Measurements from ENCODE around the gene MIAT.

MIAT gene

DNA sequence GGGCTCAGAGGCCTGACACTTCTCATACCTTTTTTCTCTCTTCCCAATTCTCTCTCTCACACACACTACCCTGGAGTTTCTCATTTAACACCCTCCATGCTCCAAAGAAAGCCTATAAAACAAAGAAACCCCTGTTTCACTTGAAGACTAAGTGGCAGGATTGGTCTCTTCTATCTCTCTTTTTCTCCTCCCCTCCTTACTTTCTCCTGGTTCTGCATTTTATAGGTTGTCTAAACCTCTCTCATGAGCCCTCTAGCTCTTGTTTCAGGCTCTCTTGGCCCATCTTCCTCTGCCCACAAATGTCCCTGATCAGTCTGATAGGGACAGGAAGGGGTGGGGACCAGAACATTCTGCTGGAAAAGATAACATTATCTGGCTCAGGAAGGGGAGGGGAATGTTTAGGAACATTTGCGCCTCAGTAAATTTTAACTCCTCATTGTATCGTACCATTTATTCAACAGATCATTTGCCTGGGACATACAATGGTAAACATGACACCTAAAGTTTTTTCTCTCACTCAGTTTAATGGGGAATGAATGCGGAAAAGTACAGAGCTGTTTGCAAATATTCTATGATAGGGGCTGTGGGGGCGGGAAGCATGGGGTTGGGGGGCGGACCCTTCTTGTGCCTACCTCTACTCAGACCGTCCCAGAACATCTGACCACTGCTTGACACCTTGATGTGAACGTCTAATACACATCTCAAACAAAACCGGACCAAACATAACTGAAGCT, 24.8 kb upstream of the MIAT start:
- no peak for DNase-seq

DNA sequence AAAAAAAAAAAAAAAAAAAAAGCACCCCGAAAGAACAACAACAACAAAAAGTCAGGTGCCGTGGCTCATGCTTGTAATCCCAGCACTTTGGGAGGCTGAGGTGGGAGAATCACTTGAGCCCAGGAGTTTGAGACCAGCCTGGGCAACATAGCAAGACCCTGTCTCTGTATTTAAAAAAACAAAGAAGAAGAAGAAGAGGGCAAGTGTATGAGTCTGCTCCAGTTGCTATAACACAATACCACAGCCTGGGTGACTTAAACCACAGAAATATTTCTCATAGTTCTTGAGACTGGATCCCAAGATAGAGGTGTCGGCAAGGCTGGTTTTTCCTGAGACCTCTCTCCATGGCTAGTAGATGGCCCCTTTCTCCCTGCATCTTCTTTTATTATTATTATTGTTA, 23.2 kb upstream of the MIAT start:
- DNase-seq, result no peak

DNA sequence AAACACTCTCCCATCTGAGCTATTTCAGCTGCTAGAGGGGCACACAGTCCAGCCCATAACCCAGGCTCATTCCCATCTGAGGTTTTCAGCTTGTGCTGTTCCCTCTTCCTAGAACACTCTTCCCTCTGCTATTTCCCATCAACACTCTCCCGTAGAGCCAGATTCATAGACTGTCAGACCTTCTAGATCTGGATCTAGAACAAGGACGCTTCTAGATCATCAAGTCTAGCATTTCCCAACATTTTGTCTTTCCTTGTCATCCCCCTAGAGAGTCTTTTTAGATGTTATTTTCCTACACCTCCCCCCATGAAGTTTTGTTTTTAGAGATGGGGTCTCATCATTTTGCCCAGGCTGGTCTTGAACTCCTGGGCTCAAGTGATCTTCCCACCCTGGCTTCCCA, 22.3 kb upstream of the MIAT start:
- no peak for DNase-seq

DNA sequence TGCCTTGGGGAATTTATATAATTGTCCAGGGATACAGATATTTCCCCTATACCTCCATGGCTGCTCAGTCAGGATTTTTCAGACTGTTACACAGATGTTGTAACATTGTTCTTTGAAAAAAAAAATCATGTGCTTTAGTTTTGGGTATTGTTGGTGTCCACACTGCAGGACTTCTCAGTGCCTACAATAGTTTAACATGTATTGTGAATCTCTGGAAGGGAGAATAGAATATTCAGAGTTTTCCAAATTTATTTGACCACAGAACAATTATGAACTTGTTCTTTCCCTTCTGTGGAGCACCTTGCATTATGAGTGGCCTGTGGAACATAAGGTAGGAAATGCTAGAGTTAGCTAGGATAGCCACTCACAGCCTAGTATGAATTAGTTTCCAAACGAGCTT, 21.1 kb upstream of the MIAT start:
- no peak for DNase-seq

DNA sequence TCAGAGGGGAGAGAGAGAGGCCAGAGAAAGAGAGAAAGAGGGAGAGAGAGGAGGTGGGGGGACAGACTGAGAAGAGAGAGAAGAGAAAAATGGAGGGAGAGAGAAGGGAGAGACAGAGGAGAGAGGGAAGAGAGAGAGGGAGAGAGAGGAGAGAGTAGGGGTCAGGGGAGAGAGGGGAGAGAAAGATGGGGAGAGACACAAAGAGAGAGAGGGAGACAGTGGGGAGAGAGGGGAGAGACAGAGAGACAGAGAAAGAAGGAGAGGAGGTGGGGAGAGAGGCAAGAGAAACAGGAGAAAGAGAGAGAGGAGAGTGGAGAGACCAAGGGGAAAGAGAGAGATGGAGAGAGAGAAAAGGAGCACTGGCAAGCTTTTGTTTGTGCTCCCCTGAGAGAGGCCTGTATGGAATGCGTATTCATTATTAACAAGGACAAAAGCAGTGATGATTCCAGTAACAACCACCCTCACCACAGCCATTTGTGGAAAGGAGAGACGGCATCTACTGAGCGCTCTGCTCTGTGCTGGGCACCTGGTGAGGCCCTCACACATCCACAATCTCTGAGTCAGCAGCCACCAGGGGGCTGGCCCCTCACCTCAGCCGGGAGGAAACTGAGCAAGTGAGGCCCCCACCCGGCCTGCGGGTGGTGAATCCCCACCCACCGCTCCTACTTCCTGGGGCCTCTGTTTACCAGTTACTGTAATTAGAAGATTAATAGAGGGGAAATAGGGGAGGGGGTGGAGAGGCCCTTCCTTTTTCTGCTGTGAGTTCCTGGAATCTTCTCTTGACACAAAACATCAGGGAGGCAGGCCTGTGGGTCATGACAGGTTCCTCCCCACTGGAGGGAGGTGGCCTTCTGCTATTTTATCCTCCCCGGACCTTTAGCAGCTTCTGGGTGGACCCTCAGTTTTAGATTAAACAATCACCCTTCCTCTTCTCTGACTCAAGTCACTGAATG, 14.6 kb upstream of the MIAT start:
- no peak for DNase-seq

DNA sequence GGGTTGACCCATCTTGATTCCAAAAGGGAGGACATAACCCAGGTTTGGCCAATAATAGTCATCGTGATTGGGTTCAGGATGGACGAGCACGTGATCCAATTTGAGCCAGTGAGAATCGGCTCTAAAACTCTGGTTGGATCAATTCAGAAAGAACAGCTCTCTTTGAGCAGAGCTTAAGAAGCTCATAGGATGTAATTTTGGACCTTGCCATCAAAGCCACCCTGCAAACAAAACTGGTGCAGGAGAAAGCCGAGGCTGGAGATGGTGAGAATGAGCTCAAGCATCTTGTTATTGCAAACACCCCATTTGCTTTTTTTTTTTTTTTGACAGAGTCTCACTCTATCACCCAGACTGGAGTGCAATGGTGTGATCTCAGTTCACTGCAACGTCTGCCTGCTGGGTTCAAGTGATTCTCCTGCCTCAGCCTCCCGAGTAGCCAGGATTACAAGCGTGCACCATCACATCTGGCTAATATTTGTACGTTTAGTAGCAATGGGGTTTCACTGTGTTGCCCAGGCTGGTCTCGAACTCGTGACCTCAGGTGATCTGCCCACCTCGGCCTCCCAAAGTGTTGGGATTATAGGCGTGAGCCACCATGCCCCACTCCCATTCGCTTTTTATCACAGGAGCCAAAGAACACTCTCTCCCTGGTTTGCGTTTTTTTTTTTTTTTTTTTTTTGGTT, 13.8 kb upstream of the MIAT start:
- DNase-seq, result no peak

DNA sequence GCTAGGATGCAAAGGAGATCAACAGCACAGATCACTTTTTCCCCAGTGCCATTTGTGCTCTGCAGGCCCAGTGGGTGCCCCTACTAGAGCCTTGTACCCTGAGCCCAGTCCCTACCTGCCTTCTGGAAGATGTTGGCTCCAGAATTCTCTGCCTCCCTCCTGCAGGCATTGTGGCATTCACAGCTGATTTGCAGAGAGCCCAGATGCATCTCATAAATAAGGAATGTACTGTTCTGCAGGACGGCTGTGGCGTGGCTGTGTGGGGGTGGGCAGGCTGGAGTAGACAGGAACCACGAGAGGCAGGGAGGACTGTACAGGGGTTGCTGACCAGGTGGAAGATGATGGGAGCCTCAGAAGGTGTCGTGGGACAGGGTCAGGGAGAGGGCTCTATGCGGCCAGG, 11.2 kb upstream of the MIAT start:
- DNase-seq, result no peak

DNA sequence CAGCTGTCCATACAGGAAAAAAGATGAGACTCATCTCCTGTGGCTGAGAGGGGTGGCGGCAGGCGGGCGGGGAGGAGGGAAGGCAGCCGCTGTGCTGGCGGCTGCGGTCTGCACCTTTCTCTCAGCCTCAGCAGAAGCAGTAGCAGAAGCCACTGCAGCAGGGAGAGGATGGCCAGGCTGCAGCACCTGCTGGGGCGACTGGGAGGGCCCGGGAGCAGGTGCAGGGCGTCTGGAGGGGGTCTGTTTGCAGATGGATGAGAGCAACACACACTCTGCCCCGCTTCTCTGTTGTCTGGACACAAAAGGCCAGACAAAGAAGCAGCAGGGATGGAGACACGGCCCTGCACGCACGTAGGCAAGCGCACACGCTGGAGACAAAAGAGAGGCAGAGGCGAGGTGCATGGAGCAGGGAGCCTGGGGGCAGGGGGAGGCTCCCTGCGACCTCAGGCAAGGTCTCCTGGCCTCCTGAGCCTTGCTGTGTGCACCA, 9.3 kb upstream of the MIAT start:
- no peak for DNase-seq

DNA sequence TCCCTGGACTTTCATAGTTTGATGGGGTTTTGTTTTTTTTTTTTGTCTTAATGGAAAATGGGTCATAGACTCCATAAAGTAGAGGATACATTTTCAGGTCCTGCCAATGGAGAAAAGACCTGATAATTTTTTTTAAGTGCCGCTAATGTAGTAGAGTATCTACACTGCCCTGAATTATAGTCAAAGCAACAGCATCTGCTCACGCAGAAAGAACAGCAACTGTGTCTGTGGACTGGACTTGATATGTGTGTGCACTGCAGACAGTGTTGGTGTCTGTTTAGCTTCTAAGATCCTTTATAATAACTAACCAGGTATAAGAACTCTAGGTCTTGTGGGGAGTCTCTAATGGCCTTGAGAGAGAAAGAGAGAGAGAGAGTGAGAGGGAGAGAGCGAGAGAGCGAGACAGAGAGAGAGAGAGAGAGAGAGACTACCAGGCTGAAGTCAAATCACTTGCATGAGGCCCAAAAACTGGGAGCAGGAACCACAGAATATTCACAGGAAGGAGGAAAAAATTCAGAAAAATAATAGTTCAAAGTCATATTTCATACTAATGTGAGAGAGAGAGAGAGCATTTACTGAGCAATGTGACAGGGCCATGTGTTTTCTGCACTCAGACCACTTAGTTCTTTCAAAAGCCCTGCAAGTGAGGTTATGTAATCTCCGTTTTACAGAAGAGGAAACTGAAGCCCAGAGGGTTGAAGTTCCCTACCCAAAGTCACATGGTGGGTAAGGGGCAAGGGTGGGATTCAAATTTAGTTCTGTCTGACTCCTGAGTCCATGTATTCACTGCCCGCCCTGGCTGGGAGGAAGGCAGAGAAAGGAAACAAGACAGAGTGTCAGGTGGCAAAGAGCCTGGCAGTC, 8.6 kb upstream of the MIAT start:
- DNase-seq, result no peak

DNA sequence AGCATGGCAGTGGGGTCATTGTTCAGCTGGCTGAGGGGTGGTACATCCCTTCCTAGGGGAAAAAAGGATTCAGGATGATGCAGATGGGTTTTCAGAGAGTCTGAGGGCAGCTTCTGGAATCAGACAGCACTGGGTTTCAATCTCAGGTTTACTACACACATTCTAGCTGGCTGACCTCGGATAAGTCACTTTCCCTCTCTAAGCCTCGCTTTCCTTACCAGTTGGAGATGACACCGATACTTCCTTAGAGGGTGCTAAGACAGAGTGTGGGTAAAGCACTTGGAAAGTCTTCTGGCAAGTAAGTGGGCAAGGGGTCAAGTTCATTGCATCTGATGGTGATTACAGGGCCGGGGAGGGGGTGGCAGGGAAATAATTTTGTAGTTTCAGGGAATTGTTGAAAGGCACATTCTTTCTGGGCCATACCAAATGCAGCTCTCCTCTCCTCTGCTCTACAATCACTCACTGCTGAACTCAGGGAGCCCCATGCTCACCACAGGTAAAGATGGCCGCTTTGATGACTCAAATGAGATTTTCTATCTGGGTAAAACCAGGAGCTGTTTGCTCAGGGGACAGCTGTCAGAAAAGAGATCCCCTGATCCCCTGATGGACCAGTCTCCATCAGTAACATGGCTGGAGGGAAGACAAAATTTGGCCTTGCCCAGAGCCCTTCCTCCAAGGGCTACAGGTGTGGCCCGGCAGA, 6.5 kb upstream of the MIAT start:
- DNase-seq, result no peak

DNA sequence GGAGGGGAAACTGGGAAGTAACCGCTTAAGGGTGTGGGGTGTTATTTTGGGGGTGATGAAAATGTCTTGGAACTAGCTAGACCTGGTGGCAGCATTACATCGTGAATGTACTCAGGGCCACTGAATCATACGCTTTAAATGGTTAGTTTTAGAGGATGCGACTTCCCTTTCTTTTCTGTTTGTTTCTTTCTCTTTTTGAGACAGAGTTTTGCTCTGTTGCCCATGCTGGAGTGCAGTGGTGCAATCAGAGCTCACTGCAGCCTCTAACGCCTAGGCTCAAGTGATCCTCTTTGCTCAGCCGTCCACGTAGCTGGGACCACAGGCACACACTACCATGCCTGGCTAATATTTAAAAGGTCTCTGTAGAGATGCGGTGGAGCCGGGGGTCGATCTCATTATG, 5.6 kb upstream of the MIAT start:
- DNase-seq, result no peak

DNA sequence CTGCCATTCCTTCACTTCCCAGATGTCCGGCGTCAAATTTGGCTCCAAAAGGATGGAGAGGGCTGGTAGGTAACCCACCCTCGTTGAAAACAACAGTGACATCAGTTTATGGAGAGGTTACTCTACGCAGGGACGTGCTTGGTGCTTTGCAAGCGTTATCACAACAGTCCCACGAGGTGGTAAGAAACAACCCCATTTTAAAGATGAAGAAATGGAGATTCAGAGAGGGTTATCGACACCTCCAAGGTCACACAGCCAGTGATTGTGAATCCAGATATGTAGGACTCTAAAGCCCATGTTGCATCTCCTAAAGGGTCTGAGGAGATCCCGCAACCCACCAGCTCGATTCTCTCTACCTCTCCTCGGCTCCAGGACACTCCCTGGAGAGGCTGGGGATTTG, 773 bp downstream of the MIAT start:
- DNase-seq, result no peak

DNA sequence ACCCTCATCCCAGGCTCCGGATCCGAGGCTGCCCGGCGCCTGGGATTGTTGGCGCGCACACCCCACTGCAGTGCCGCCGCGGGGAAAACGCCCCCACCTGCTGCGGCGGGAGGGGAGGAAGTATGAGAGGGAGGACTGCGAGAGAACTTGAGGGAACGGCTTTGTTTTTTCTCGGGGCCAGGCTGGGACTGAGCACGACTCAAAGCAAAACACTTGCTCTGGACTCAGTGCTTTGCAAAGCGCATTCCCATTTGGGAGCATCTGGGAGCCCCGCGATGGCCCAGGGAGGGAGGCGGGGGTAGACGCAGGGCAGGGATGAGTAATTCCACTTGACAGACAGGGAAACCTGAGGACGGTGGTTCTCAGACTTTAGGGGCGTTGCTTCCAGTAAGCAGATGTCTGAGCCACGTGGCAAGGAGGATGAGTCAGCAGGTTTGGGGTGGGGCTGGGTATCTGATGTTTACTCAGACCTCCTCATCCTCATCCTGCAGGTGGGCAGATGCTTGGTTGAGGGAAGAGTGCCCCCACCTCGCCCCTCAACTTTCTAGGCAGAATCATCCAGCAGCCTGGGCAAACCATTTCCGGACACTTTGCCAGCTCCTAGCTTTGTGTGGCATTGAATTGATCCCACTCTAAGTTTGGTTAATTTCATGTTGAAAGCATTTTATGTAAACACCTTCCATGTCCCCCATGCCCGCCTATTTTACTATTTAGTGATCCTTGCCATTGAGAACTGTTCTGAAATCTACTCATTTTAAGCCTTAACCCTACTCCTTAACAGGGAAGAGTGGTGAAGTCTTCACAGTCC, 1.5 kb downstream of the MIAT start:
- peak; percentile 54 for DNase-seq

DNA sequence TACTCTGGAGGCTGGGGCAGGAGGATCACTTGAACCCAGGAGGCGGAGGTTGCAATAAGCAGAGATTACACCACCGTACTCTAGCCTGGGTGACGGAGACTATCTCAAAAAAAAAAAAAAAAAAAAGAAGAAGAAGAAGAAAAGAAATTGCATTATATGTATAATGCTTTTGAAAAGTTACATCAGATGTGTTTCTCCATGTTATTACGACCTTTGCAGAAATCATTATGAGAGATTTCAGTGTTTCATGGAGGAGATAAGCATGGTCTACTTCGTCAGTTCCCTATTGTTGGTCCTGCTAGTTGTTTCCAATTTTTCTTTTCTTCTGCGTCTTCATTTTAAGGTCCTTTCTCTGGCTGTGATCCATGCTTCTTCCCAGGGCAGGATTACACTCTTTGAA, 3.0 kb downstream of the MIAT start:
- DNase-seq, result no peak

DNA sequence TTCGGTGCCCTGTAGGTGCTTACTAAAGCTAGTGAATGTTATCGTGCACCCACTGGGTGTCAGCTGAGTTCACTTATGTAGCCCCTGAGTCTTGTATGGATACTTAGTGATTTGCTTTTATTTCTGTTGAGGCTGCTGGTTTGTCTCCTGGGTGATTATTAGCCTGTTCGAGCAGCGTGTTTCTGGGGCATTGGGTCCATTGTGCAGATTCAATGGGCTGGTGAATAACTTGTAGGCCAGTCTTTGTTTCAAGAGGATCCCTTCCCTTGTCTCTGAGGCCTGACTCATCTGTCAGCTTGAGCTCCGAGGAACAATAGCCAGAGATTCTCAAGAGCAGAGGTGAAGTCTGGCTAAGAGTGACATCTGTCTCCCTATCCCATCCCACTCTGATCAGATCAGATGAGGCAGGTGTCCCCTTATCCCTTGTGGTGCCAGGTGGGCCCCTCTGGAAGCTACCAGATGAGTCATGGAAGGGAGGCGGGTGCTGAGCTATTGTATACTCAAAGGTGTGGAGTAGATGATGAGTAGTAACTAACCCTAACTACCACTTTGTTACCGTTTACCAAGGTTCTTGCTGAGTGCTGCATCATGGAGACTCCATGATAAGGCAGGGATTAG, 3.7 kb downstream of the MIAT start:
- no peak for DNase-seq

DNA sequence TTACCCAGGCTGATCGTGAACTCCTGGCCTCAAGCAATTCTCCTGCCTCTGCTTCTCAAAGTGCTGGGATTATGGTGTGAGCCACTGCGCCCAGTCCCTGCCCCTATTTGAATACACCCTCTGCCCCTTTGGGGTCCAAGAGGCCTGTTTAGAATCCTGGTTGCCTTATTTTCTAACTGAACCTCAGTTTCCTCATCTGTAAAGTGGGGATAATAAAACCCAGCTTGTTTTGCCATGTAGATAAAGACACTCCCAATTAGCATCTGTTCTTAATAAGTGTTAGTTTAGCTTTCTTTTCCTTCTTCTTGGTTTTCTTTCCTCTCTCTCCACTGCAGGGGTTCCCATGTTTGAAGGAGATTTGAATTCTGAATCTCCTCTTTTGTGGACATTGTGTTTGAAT, 4.8 kb downstream of the MIAT start:
- no peak for DNase-seq

DNA sequence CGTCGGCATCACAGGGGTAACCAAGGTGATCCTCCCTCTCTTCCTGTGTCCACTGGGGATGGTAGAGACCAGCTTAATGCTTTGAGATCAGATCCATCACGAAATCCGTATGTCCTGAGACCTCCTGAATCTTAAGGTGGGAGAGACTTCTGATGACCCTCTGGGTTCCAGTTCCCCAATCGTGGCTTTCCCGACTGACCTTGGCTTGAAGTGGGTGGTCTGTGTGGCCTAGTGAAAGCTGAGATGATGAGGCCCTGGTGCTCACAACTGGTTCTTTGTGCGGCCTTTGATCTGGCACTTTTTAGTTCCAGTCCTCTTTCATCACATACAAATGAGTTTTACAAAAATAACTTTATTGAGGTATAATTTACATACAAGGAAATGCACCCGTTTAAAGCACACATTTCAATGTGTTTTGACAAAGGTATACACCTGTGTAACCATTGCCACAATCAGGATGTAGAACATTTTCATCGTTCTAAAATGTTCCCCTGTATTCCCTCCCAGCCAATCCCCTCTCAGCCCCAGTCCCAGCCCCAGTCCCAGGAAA, 6.1 kb downstream of the MIAT start:
- no peak for DNase-seq

DNA sequence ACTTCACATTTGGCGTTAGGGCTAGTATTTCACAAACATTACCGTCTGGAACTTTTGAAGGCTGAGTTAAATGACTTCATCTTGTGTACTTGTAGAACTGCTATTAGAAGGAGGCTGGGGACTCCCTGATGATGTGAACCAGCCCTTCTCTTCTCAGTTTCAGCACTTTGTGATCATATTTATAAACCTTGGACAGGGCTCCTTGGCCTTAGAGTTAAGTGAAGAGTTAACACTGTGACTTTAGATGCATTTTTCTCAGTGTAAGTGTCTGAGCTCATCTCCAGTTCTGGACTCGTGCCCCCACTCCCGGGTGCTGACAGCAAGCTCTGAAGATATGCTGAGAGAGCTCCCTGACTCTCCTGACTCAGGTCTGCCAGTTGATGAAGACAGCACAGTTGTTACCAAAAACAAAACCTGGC, 8.4 kb downstream of the MIAT start:
- DNase-seq, result no peak

DNA sequence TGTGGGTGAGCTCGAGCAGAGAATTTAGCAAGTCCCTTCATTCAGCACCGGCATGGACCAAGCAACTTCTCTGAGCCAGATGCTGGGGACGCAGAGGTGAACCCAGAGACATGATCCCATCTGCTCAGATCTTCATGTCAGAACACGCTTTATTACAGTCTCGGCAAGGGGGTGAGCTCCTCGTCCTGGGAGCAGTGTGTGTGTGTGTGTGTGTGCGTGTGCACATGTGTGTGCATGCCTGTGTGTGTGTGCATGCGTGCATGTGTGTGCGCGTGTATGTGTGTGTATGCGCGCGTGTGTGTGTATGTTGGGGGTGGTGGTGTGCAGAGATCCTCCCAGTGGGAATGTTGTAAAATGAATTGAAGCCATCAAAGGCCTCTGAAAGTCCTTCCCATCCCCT, 9.8 kb downstream of the MIAT start:
- no peak for DNase-seq

DNA sequence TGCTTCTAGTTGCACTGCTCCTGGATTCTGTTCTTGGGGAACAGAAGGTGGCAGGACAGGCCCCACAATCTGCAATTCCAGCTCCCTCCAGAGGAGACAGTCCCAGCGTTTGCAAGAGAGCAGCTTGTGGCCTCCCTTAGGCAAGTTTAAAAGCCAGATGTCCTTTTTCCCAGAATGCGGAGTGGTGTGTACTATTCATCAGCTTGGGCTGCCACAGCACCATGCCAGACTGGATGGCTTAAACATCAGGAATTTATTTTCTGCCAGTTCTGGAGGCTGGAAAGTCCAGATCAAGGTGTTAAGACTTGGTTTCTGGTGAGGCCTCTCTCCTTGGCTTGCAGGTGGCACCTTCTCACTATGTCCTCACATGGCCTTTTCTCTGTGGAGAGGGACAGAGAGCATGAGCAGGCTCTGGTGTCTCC, 11.7 kb downstream of the MIAT start:
- no peak for DNase-seq

All from right hindlimb (tissue), 1 donor.